KG1 (cell line): ENCODE measurements around the gene CCDC85C.

Experiments used
- DNase-seq: peaks from one replicate; lab custom pipeline; 2025; lab: John Stamatoyannopoulos, UW

CCDC85C gene

DNA sequence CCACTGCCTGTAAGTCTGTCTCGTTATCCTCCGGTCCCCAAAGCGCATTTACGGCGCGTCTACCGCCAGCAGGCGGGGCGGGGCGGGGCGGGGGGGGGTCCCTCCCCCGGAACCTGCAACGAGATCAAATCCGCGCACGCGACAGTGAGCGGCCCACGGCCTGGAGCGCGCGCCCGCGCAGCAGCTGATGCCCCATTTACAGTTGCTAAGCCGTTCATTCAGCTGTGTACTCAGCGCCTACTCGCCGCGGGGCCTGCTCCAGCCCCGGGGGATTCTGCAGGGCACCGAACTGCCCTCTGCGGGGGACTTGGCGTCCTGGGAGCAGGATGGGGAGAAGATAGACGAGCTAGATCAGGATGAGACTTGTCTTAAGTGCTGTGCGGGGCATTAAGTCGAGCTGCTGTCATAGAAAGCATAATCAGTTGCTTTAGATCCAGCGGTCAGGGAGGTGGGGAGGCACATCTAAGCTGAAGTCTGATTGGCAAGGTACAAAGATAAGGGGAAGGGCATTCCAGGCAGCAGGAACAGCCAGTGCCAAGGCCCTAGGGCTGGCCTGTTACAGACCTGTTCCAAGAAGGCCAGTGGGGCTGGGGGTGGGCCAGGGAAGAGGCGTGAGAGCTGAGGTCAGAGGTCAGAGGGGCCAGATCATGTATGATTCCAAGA is 1.4 kb upstream of the CCDC85C start:
- peak; percentile 29 for DNase-seq

DNA sequence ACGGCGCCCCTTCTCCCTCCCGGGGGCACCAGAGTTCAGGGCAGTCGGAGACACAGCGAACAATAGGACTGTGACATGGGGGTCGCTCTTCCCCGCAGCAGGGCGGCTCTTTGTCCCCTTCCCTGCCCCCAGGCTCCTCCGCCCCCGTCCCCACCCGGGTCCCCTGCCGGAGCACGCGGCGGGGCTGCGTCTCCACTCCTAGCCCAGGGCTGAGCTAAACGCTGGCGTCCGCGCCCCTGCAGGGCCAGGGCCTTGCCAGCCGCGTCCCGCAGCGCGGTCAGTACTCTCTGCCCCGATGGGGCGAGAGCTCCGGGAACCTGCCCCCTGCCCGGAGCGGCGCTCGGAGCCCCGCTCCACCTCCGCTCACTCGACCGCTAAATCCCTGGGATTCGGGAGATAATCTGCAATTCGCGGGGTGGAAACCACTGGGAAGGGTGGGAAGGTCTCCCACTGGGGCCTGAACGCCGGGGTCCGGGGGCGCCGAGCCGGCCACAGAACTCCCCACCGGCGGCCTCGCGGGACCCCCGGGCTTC is 825 bp upstream of the CCDC85C start:
- no peak for DNase-seq

DNA sequence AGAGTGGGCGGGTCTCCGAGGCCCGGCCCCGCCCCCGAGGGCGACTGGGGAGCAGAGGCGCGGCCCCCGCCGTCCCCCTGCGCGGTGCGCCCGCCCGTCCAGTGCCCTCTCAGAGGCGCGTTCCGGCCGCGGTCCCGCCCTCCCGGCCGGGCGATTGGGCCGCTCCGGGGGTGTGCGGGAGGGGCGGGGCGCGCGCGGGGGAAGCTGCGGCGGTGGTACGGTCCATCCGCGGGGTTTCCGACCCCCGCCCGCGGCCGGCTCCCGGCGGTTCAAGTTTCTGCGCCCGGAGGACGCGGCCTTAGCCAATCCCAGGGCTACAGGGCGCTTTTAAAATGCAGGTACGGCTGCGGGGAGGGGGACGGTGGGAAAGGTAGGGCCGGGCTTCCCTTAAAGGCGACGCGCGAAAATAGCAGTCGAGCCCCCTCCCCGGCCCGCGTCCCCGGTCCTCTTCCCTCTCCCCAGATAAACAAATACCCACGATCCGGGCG is 315 bp upstream of the CCDC85C start:
- DNase-seq = peak; percentile 95

DNA sequence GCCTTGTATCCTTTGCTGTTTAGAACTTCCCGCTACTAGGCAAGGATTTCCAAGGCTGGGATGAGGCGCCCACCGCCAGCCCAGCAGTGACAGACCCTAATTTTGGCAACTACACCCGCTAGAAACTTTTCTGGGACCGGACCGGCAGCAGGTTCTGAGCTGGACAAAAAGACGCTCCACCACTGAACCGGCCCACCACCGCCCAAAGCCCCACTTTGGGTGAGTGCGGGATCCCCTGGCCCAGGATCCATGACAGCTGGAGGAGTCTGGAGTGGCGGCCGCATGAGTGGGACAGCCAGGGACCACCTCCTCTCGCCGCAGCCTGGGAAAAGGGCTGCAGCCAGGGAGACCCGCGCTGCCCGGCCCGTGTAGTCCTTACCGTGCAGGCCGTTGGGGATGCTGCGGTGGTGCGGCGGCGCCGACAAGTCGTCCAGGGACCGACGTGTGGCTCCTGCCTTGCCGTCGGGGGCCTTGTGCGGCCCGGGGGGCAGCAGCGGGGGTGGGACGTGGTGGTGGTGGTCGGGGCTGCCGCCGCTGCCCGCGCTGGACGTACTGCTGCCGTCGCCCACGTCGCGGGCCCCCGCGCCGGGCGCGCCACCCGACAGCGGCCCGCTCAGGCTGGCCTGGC is 1.1 kb downstream of the CCDC85C start:
- no peak for DNase-seq

DNA sequence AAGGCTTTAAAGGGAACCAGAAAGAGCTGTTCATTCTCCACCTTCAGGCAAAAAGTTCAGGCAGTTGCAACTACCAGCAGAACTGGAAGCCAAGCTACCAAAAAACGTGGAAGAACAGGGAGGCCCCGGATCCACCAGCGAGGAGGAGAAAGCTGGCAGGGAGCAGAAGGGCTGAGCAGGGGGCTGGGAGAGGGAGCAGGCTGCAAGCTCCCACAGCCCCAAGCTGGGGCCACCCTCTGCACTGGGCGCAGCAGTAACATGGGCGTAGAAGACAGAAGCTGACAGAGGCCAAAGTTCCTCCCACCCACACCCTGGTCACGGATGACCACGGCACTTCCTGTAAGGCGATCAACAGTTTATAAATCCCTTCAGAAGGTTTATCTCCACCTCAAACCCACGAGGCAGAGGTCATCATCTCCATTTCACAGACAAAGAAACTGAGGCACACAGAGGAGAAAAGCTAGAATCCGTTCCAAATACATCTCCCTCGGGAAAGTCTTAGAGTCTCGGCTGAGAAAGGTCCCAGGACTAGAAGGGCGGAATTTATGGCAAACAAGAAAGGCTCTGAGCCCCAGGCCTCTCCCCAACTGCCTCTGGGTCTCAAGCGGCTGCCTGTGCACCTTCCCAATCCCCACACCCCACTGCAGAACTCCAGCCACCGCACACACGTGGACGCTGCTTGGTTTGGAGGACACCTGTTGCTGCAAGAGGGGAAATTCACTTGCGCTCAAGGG is 1.8 kb downstream of the CCDC85C start:
- no peak for DNase-seq

DNA sequence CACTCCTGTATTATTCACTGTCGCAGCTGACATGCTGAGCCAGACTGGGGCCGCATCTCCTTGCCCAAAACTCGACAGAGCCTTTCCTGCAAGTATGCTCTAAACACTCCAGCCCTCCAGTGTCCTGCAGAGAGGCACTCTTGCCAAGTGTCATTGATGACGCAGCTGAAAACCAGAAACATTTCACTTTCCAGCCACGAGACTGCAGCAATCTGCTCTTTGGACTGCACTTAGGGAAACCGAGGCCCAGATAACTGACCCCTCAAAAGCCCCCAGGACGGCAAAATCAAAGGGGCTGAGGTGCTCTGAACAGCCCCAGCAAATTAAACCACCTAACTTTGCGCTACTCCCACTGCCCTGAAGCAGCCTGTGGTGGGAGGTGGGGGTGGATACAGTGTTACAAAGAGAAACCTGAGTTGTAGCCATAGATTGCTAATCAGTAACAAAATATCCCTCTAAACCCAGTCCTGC is 2.6 kb downstream of the CCDC85C start:
- no peak for DNase-seq

DNA sequence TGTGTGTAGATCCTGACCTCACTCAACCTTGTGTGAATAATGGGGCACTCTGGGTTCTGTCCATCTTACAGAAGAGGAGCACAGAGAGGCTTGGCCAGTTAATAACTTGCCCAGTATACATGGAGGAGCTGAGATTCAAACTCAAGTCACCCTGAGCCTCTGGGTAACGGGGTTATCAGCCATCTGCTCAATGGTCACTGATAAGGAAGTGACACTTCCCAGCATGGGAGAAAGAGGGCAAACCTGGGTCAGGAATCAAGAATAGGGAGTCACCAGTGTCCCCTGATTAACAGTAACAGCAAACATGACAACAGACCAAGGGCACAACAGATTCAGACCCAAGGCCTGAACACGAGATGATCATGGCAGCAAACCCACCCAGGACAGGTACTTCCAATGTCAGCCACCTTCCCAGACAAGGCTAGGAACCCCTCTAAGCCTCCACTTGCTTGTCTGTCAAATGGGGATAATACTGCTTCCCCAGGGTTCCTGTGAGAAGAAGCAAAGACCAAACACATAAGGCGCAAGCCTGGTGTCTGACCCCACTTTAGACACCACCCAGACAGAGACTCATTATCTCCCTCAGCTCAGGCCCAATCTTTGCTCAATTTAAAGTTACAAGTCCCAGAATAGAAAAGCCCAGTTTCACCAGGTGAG is 3.6 kb downstream of the CCDC85C start:
- DNase-seq = no peak

DNA sequence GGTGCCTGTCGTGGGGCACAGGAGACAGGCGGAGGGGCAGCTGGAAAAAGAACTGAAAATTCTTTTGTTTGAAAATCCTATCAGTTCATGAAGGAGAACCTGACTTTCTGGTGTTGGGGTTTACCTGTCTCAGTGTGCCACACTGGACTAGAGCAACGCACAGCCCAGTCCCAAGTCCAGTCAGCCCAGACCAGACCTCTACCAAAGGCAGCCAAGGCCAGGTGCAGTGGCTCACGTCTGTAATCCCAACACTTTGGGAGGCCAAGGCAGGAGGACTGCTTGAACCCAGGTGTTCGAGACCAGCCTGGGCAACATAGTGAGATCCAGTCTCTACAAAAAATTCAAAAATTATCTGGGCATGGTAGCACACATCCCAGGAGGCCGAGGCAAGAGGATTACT is 4.6 kb downstream of the CCDC85C start:
- no peak for DNase-seq

DNA sequence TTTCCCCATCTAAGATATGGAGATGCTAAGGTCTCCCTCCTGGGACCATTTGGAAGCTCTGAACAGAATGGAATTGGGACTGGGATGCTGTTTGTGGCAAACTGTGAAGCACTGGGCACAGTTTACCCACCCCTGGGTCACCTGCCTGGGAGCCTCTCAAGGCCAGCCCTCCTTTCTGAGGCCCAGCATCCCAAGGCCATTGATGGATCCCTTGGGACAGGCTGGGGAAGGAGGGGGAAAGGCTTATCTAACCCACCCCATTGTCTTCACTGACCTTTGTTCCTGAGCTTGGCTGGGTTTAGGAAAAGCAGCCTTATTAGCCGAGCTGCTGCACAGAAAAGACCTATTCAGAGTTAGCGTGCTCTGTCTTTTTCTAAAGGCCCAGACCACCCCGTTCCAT is 5.2 kb downstream of the CCDC85C start:
- no peak for DNase-seq

DNA sequence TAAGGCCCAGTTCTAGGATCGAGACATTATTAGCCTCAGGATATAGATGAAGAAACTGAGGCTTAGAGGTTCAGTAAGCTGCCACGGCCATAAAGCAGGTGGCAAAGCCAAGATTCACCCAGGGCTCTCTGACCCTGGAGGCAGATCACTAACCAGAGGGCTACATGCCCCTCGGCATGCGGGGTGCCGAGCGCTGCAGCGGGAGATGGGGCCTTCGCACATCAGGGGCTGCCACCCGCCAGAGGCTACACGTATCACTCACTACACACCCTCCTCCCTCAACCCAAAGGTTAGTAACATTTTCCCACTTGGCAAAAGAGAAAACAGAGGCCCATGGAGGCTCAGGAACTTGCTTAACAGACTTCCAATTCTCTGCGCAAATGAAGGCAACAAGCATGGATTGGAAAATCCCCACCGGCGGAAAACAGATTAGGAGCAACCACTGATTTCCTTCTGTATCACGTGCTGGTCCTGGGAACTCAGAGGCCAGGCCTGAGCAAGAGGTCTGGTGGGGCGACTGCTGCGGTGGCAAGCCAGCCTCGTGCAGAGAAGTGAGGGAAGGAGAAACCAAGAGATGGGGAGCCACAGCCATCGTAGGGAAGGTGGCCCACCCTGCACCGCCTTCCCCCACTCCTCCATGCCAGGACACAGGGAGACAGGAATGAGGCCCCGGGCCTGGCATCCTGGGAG is 6.0 kb downstream of the CCDC85C start:
- no peak for DNase-seq

DNA sequence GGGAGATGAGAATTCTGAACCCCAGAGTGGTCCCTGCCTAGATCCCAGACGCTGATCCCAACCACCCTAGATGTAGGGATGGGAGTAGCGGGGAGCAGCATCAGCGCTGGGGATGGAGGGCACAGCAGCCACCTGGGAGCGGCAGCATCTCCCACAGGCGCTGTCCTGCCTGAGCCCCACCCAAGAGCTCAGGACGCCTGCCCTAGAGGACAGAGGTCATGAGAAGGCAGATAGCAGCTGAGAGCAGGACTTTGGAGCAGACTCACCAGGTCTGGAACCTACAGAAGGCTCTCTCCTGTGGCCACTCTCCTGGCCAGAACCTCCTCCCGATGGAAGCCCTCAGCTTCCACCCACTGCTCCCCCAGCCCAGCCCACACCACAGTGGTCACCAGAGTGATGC is 7.2 kb downstream of the CCDC85C start:
- DNase-seq = no peak

DNA sequence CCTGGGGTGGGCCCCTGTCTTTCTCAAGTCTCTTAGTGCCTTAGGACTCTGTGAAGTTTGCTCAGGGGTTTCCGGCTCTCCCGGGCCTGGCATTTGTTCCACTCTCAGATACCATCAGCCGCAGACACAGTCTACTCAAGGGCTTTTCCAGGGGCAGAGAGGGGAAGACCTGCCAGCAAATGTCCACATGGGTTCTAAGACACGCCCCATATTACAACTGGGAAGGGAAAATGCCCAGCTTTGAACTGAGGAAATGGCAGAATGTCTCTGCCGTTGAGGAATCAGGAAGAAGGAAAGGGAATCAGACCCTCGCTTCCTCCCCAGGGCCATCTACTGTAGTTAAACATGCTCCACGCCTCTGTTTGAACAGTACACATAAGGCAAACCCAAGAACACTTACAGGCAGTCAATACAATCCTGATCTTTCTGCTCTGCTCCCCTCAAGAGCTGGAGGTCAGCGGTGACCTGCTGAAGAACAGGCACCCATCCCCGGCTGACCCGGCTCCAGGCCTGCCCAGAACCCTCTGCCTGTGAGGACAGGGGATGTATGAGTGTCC is 7.9 kb downstream of the CCDC85C start:
- no peak for DNase-seq

DNA sequence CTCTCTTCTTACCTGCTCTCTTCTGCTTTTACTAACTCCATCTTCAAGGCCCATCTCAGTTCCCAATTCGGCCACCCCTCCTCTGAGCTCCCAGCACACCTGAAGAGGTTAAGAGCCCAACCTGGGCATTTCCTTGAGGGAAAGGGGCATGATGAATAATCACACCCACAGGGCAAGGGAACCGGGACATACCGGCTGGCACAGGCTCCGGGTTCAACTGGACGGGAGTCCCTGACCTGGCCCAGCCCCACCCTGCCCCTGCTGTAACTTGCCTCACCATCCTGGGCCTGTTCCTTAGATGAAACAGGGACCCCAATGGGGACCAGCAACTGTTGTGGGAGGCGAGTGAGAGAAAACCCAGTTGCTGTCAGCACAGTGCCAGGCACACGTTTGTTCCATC is 8.5 kb downstream of the CCDC85C start:
- no peak for DNase-seq

DNA sequence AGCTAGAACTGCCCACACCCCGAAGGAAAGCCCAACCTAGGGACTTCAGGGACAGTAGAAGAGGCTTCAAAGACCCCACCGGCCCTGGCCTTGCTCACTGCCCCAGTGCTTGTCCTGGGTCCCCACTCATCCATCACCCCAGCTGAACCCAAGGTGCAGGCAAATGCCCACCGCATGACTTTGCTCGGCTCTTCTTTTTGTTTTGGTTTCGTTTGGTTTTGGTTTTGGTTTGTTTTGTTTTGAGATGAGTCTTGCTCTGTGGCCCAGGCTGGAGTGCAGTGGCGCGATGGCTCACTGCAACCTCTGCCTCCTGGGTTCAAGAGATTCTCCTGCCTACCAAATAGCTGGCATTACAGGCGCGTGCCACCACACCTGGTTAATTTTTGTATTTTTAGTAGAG is 9.0 kb downstream of the CCDC85C start:
- no peak for DNase-seq

DNA sequence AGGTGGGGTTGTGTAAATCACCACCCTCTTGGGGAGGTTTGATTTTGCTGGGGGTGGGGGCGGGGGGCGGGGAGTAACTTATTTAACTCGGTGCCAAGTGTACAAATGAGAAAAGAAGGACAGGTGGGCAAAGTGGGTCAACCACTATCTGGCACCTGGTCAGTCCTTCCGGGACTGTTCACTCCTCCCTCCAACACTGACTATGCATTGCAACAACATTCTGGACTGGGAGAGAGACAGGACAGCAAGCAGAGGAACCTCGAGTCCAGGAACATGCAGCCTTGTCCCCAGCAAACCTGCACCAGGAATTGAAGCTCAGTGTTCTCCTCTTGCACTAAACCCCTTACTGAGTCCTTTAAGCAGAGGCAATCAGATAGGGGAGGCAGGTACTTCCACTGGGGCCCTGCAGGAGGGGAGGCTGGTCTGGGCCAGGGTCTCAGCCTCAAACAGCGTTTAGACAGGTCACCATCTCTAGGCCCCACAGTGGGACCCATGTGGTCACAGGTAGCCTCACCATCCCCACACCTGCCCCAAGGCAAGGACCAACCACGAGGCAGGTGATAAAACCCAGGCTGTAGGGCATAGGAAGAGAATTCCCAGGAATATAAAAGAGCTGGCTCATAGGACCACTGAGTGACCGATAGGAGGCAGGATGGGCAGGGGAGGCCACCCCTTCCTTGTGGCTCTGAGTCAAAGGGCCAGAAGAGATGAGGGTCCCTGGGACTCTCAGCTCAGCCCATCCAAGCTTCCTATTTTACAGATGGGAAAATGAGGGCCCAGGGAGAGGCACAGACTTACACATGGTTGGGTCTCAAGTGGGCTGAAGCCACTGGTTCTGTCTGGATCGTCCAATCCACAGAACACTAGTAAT is 9.8 kb downstream of the CCDC85C start:
- no peak for DNase-seq

DNA sequence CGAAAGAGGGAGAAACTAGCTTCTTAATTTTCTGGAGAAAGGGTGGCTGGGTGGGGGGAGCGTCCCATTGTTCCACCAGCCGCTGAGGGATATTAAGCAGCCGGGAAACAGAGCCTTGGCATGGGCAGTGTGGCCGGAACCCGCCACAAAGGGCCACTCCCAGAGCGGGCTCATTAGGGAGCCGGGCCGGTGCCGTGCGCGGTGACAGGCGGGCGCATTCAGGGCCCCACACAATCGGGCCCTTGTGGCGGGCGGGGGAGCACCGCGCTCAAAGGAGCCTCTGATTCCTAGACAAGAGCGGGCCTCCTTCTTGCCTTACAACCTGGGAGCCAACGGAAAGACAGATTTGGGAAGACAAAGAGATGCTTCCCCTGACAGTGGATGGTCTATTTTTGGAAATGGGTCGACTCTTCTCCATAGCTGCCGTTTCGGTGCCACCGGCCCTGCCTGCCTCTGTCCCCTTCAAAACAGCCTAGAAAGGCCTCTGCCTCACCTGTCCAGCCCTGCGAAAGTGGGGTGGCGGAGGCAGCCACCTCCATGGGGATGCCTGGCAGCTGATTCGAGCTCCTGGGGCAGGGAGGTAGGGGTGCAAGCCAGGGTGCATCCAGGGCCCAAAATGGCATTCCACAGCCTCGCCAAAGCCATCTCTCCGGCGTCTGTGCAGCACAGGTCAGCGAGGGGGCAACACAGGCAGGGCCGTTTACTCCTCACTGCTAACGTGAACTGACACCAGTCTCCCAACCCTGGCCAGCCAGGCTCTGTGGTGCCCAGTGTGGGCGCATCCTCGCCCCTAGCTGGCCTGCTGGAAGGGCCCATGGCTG is 10.9 kb downstream of the CCDC85C start:
- DNase-seq = no peak

DNA sequence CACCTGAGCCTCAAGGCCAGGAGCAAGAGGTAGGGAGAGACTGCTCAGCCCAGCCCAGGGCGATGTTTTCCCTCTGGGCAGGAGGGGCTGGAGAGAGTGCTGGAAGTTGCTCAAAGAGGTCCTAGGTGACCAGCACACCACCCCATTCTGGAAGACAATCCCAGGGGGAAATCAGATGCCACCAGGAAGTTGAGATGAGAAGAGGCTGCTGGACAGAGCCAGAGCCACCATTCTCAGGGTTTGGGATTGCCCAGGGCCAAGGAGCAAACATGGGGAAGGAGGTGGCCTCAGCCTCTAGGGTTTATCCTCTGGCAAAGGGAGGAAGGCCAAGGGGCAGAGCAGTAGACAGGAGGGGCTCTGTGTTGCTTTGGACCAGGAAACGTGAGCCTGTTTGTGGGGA is 11.6 kb downstream of the CCDC85C start:
- no peak for DNase-seq

DNA sequence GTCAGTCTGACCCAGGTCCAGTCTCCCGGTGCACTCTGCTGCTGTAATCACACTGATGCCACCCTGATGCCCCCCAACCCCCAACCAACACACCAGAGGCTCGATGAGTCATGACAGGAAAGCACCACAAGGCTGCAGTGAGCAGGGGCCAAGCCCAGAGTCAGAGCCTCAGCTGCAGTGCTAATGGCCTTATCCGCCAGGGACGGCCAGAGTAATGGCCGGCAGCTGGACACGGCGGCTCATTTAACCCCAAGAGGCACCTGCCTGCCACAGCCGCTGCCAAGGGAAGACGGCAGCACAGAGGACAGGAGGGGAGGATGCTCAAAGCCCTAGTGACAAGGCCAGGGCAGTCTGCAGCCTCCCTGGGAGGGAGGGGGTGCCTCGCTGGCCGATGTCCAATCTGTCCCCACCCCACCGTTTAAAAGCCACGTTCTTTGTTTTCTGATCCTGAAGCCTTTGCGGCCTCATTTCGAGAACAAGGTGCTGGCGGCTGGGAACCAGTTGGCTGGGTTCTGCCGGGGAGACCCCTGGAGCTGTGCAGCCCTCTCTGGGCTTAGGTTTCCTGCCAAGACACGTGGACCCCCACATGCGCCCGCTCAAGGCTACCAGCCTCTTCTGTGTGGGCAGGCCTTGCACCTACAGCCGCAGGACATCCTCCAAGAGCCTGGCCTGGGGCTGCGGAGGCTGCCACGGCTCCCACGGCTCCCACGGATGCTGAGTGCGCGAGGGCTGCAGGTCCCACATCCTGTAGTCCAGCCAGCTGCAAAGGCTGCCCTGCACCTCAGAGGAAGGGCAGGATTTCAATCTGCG is 13.1 kb downstream of the CCDC85C start:
- DNase-seq = no peak
